ENCODE results near the gene SCN11A.
A peak's percentile ranks its signal among the peaks of the same experiment; 100 is the strongest.

DNA sequence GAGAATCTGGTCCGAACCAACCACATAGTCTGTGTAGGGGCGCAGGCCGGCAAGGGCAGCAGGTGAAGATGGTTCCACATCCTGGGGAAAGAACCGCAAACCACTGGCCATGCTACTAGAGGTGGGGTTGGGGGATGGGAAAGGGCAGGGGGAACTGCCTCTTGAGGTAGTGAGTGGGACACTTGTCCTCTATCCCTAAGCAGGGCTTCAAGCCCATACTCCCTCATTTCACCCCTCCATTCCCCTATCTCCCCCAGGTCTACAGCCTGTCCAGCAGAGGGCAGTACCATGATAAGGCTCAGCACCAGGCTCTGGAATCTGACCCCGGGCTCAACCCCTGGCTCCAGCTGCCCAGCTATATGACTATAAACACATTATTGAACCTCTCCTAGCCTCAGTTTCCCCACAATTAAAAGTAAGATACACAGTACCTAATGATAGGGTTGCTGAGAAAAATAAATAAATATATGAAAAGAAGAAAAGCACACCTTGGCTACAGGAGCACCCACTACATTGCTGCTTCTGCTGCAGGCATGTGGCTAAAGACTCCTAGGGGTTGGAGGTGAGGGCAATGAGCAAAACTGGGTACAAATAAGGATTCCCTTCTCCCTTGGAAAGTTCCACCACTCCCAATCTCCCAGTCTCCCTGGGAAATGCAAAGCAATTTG is 49.4 kb upstream of the SCN11A start:
- TF ChIP-seq, protein P1, sequence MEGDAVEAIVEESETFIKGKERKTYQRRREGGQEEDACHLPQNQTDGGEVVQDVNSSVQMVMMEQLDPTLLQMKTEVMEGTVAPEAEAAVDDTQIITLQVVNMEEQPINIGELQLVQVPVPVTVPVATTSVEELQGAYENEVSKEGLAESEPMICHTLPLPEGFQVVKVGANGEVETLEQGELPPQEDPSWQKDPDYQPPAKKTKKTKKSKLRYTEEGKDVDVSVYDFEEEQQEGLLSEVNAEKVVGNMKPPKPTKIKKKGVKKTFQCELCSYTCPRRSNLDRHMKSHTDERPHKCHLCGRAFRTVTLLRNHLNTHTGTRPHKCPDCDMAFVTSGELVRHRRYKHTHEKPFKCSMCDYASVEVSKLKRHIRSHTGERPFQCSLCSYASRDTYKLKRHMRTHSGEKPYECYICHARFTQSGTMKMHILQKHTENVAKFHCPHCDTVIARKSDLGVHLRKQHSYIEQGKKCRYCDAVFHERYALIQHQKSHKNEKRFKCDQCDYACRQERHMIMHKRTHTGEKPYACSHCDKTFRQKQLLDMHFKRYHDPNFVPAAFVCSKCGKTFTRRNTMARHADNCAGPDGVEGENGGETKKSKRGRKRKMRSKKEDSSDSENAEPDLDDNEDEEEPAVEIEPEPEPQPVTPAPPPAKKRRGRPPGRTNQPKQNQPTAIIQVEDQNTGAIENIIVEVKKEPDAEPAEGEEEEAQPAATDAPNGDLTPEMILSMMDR (conservative IDR thresholded peaks at IDR 0.05 in 1 of 2, IDR thresholded peaks at IDR 0.05 in 1 of 2; ENCODE audit: extremely low read depth in 1 of 2, insufficient read depth in 1 of 2, low read depth in 1 of 2, low read length in 2 of 2), result peak; percentile 76 to 77
- TF ChIP-seq EZH2 (IDR thresholded peaks at IDR 0.05; ENCODE audit: borderline replicate concordance, low read length), result no peak
